Mesenchymal stem cell (in vitro differentiated cells and primary cell): ENCODE measurements around the gene MICU1.

Source experiments
- DNase-seq: peaks from one replicate; pipeline ENCODE4 v3.0.0-alpha.2; 2013
- H2AFZ ChIP-seq: one replicate; pipeline ENCODE4 v1.6.1; 2013; ENCODE audit warnings: low read depth, mild to moderate bottlenecking, control low read depth, inconsistent platforms, low read length, moderate library complexity
- H2AK5ac ChIP-seq: 2 replicates; pipeline ENCODE4 v1.6.1; 2013; ENCODE audit warnings: low read length, moderate library complexity, mild to moderate bottlenecking, inconsistent platforms; ENCODE audit not compliant: severe bottlenecking
- H2BK120ac ChIP-seq: one replicate; pipeline ENCODE4 v1.6.1; 2013; ENCODE audit warnings: low read depth, mild to moderate bottlenecking, inconsistent platforms, low read length, moderate library complexity
- H2BK12ac ChIP-seq, 2 experiments: one replicate each; pipeline ENCODE4 v1.6.1; 2013; ENCODE audit warnings: inconsistent platforms in 2 of 2, low read length in 2 of 2, mild to moderate bottlenecking in 2 of 2, moderate library complexity in 2 of 2, control low read depth in 1 of 2
- H2BK15ac ChIP-seq: one replicate; pipeline ENCODE4 v1.6.1; 2013; ENCODE audit warnings: mild to moderate bottlenecking, low read depth, inconsistent platforms; ENCODE audit not compliant: poor library complexity, severe bottlenecking
- H2BK5ac ChIP-seq: 2 replicates; pipeline ENCODE4 v1.6.1; 2013; ENCODE audit warnings: low read depth, mild to moderate bottlenecking, low read length, control low read depth, inconsistent platforms; ENCODE audit not compliant: poor library complexity, severe bottlenecking
- H3K14ac ChIP-seq, 2 experiments: one replicate each; pipeline ENCODE4 v1.6.1; 2013; ENCODE audit warnings: inconsistent platforms in 2 of 2, low read length in 2 of 2, control low read depth in 1 of 2, mild to moderate bottlenecking in 1 of 2, moderate library complexity in 1 of 2
- H3K18ac ChIP-seq, 2 experiments: one replicate each; pipeline ENCODE4 v1.6.1; 2013; ENCODE audit warnings: inconsistent platforms in 2 of 2, low read length in 2 of 2, control low read depth in 1 of 2, low read depth in 1 of 2, mild to moderate bottlenecking in 1 of 2
- H3K23ac ChIP-seq, 2 experiments: one replicate each; pipeline ENCODE4 v1.6.1; 2013; ENCODE audit warnings: inconsistent platforms in 2 of 2, low read length in 2 of 2, mild to moderate bottlenecking in 2 of 2, moderate library complexity in 2 of 2, control low read depth in 1 of 2
- H3K27ac ChIP-seq: 2 replicates; pipeline ENCODE4 v1.5.1; 2013; ENCODE audit warnings: mild to moderate bottlenecking, moderate library complexity, low read length, control low read depth, inconsistent platforms; ENCODE audit not compliant: poor library complexity, severe bottlenecking
- H3K27me3 ChIP-seq, 2 experiments: 2 replicates each; pipeline versions ENCODE4 v1.6.1 to v1.7.0; 2013; ENCODE audit warnings: low read length in 2 of 2, mild to moderate bottlenecking in 2 of 2, moderate library complexity in 2 of 2, control low read depth in 1 of 2, inconsistent platforms in 1 of 2; ENCODE audit not compliant: control insufficient read depth in 1 of 2, insufficient read depth in 1 of 2
- H3K36me3 ChIP-seq, 2 experiments: 2 replicates each; pipeline versions ENCODE4 v1.6.1 to v1.7.0; 2013; ENCODE audit warnings: low read length in 2 of 2, control low read depth in 1 of 2, inconsistent platforms in 1 of 2, low read depth in 1 of 2, mild to moderate bottlenecking in 1 of 2; ENCODE audit not compliant: insufficient read depth in 2 of 2, control insufficient read depth in 1 of 2
- H3K4ac ChIP-seq, 2 experiments: one replicate each; pipeline ENCODE4 v1.6.1; 2013; ENCODE audit warnings: inconsistent platforms in 2 of 2, low read length in 2 of 2, mild to moderate bottlenecking in 2 of 2, moderate library complexity in 2 of 2, control low read depth in 1 of 2, low read depth in 1 of 2
- H3K4me1 ChIP-seq: 2 replicates; pipeline ENCODE4 v1.6.1; 2013; ENCODE audit warnings: low read depth, low read length, control low read depth; ENCODE audit not compliant: control insufficient read depth, insufficient read depth
- H3K4me2 ChIP-seq: 2 replicates; pipeline ENCODE4 v1.6.1; 2013; ENCODE audit warnings: low read length, mild to moderate bottlenecking, inconsistent platforms; ENCODE audit not compliant: poor library complexity, severe bottlenecking
- H3K4me3 ChIP-seq, 2 experiments: 2 replicates each; pipeline versions ENCODE4 v1.5.1 to v1.7.0; 2013; ENCODE audit warnings: low read length in 2 of 2, mild to moderate bottlenecking in 2 of 2, control low read depth in 1 of 2, low read depth in 1 of 2; ENCODE audit not compliant: insufficient read depth in 1 of 2
- H3K79me1 ChIP-seq: replicated peaks from 2 replicates; pipeline ENCODE4 v1.6.1; 2013; ENCODE audit warnings: mild to moderate bottlenecking, control low read depth, low read length, inconsistent platforms; ENCODE audit not compliant: poor library complexity, severe bottlenecking
- H3K9ac ChIP-seq: 2 replicates; pipeline ENCODE4 v1.7.0; 2013; ENCODE audit warnings: mild to moderate bottlenecking, low read length, moderate library complexity
- H3K9me3 ChIP-seq: 2 replicates; pipeline ENCODE4 v1.7.0; 2013; ENCODE audit warnings: mild to moderate bottlenecking, low read length; ENCODE audit not compliant: control insufficient read depth
- H4K8ac ChIP-seq: one replicate; pipeline ENCODE4 v1.6.1; 2013; ENCODE audit warnings: inconsistent platforms, mild to moderate bottlenecking, low read length, moderate library complexity
- H4K91ac ChIP-seq: one replicate; pipeline ENCODE4 v1.6.1; 2013; ENCODE audit warnings: mild to moderate bottlenecking, low read length, inconsistent platforms
- WGBS: methylation state at CpG from one replicate; pipeline ENCODE4 v1.1.7; 2013; ENCODE audit warnings: mixed read lengths; 5-methylcytosine and 5-hydroxymethylcytosine counted together

MICU1 gene

GRCh38 chr10:72513910-72514309 is 112.0 kb downstream of the MICU1 start:
- H3K4me2 ChIP-seq: no peak overlapping the region
- no peak for DNase-seq
- no peak overlapping the region for H3K4me3 ChIP-seq
- no peak overlapping the region for H2AFZ ChIP-seq
- H3K4me1 ChIP-seq: no peaks in the 10 kb centered on the region
- no peak overlapping the region for H2AK5ac ChIP-seq
- no peak overlapping the region for H3K27ac ChIP-seq
- H3K14ac ChIP-seq: no peak overlapping the region
- no peaks in the 10 kb centered on the region for H3K27me3 ChIP-seq
- no peak overlapping the region for H3K4ac ChIP-seq
- no peak overlapping the region for H3K18ac ChIP-seq
- no peaks in the 10 kb centered on the region for H3K79me1 ChIP-seq
- no peak overlapping the region for H2BK12ac ChIP-seq
- no peak overlapping the region for H2BK120ac ChIP-seq
- no peak overlapping the region for H2BK5ac ChIP-seq
- no peak overlapping the region for H3K23ac ChIP-seq
- H3K36me3 ChIP-seq: peaks cover 0 to 9% of the 10 kb centered on the region in 2 experiments
- no peak overlapping the region for H3K9ac ChIP-seq
- H4K91ac ChIP-seq: no peak overlapping the region
- H4K8ac ChIP-seq: no peak overlapping the region
- H2BK15ac ChIP-seq: no peak overlapping the region
- H3K9me3 ChIP-seq: no peaks in the 10 kb centered on the region

- no peak overlapping the region for H4K8ac ChIP-seq
- no peaks in the 10 kb centered on the region for H3K27me3 ChIP-seq
- no peak overlapping the region for H3K14ac ChIP-seq
- no peak overlapping the region for H3K23ac ChIP-seq
- 81% methylated on average over 4 of the region's 5 CpGs for WGBS
- no peak overlapping the region for H2AFZ ChIP-seq
- H2AK5ac ChIP-seq: no peak overlapping the region
- H3K4ac ChIP-seq: no peak overlapping the region
- no peak overlapping the region for H3K9ac ChIP-seq
- no peak overlapping the region for H2BK5ac ChIP-seq
- H3K4me3 ChIP-seq: no peak overlapping the region
- peaks cover 3 to 18% of the 10 kb centered on the region in 2 experiments for H3K36me3 ChIP-seq
- H3K79me1 ChIP-seq: peaks cover 2% of the 10 kb centered on the region
- H3K27ac ChIP-seq: no peak overlapping the region
- DNase-seq: no peak
- H4K91ac ChIP-seq: no peak overlapping the region
- no peak overlapping the region for H2BK12ac ChIP-seq
- H3K4me2 ChIP-seq: no peak overlapping the region
- H3K4me1 ChIP-seq: no peaks in the 10 kb centered on the region
- no peak overlapping the region for H3K18ac ChIP-seq
- no peaks in the 10 kb centered on the region for H3K9me3 ChIP-seq
- H2BK120ac ChIP-seq: no peak overlapping the region
- H2BK15ac ChIP-seq: no peak overlapping the region
These were observed 114.4 kb downstream of the MICU1 start for GRCh38 chr10:72511459-72511858.

GRCh38 chr10:72509941-72510340 is 115.9 kb downstream of the MICU1 start:
- no peak overlapping the region for H3K18ac ChIP-seq
- no peak overlapping the region for H3K4me2 ChIP-seq
- no peak overlapping the region for H2BK120ac ChIP-seq

GRCh38 chr10:72509206-72509799 is 116.6 kb downstream of the MICU1 start:
- no peak overlapping the region for H3K14ac ChIP-seq
- no peak for DNase-seq
- H4K8ac ChIP-seq: no peak overlapping the region
- H3K18ac ChIP-seq: no peak overlapping the region
- no peak overlapping the region for H2AK5ac ChIP-seq
- peaks cover 4% of the 10 kb centered on the region for H3K79me1 ChIP-seq
- 100% methylated on average over 2 of the region's 4 CpGs for WGBS
- H2BK120ac ChIP-seq: no peak overlapping the region
- no peak overlapping the region for H2AFZ ChIP-seq
- H2BK15ac ChIP-seq: no peak overlapping the region
- no peak overlapping the region for H3K9ac ChIP-seq
- H2BK12ac ChIP-seq: no peak overlapping the region
- no peak overlapping the region for H3K4me3 ChIP-seq
- no peaks in the 10 kb centered on the region for H3K4me1 ChIP-seq
- H4K91ac ChIP-seq: no peak overlapping the region
- no peak overlapping the region for H2BK5ac ChIP-seq
- no peak overlapping the region for H3K23ac ChIP-seq
- peaks cover 3 to 35% of the 10 kb centered on the region in 2 experiments for H3K36me3 ChIP-seq
- no peaks in the 10 kb centered on the region for H3K27me3 ChIP-seq
- peaks cover 10% of the 10 kb centered on the region for H3K9me3 ChIP-seq
- no peak overlapping the region for H3K4ac ChIP-seq
- no peak overlapping the region for H3K27ac ChIP-seq
- H3K4me2 ChIP-seq: no peak overlapping the region

More at GRCh38 chr10:72509941-72510340, 115.9 kb downstream of the MICU1 start:
- Histone ChIP-seq H3K27ac (no peak overlapping the region), H3K14ac (no peak overlapping the region), H2BK15ac (no peak overlapping the region), H3K23ac (no peak overlapping the region), H3K4me1 (no peaks in the 10 kb centered on the region), H2BK5ac (no peak overlapping the region), H2BK12ac (no peak overlapping the region), H3K4me3 (no peak overlapping the region), H4K8ac (no peak overlapping the region), H2AK5ac (no peak overlapping the region), H3K4ac (no peak overlapping the region), H2AFZ (no peak overlapping the region), H3K9ac (no peak overlapping the region), H3K36me3 (peaks cover 3 to 32% of the 10 kb centered on the region in 2 experiments), H3K79me1 (peaks cover 4% of the 10 kb centered on the region), H3K27me3 (no peaks in the 10 kb centered on the region), H3K9me3 (peaks cover 5% of the 10 kb centered on the region), H4K91ac (no peak overlapping the region)
- no peak for DNase-seq
- WGBS: no CpG with 5 or more reads among the region's 1 CpG
